ENCODE measurements around the gene BFSP1.

BFSP1 gene

GRCh38 chr20:17557675-17558006, 26.5 kb upstream of the BFSP1 start:
- no peak for DNase-seq (ENCODE audit: low read depth)

GRCh38 chr20:17556837-17557674, 25.9 kb upstream of the BFSP1 start:
- DNase-seq (ENCODE audit: low read depth) = no peak

DNA sequence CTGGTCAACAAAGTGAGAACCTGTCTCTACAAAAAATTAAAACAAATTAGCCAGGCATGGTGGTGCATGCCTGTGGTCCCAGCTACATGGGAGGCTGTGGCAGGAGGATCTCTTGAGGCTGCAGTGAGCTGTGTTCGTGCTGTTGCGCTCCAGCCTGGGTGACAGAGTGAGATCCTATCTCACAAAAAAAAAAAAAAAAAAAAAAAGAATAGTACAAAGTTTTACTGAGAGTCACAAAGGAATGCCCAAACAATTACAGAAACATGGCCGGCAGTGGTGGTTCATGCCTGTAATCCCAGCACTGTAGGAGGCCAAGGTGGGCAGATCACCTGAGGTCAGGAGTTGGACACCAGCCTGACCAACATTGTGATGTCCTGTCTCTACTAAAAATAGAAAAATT, 23.9 kb upstream of the BFSP1 start:
- no peak for DNase-seq (ENCODE audit: low read depth)

GRCh38 chr20:17549131-17549530, 18.0 kb upstream of the BFSP1 start:
- no peak for DNase-seq (ENCODE audit: low read depth)

GRCh38 chr20:17545127-17545526, 13.9 kb upstream of the BFSP1 start:
- DNase-seq (ENCODE audit: low read depth) = no peak

DNA sequence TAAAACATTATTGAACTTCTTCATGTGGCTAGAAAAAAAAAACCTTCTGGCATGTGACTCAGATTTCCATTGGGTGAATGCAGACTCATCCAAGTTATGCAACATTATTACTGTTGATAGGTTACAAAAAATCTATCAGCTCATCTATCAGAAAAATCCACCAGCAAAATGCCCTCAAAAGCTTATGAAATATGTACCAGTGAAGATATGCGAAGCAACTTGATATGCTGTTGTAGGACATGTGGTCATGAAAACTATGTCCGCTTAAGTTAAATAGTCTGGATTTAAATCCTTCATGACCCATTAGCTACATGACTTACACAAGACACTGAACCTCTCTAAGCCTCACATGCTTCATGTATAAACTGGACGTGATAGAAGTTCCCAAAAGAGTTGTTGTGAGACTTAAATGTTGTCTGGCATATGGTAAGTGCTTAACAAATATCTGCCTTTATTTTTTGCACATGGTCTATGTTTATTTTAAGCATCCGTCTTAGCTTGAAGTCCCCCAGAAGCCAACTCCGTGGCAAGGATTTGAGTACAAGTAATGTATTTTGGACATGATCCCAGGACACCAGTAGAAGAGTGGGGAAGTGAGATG, 12.5 kb upstream of the BFSP1 start:
- DNase-seq (ENCODE audit: low read depth) = no peak

DNA sequence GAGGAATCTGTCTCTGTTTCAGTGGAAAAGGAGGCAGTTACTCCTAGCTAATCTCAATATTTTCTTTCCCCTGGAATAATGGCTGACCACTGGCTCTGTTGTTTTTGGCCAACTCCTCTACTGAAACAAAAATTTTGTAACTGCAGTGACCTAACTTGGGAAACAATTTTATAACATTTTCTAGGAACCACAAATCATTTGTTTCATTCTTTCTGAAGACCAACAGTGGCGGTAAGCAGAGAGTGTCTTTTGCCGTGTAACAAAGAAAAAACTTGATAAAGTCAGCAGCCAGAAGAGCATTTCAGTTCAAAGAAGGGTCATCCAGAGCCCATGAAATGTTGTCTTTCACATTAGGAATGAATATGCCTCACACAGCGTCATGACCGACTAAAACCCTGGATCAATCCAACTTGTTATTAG, 11.8 kb upstream of the BFSP1 start:
- no peak for DNase-seq (ENCODE audit: low read depth)

DNA sequence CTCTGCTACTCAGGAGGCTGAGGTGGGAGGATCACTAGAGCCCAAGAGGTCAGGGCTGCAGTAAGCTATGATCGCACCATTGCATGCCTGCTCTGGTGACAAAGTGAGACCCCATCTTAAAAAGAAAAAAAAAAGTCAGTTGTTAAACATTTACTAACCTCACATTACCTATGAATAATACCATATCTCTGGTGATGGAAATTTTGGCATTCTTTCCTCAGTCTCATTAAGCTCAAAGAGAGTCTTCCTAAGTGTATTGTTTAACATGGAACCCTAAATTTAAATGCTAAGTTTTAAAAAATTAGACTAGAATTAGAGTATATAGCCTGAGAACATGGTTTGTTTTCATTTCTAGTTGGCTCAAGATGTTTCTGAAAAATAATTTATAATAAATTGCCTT, 11.3 kb upstream of the BFSP1 start:
- no peak for DNase-seq (ENCODE audit: low read depth)

- DNase-seq (ENCODE audit: low read depth) = no peak
Measured at GRCh38 chr20:17541996-17542395, 10.8 kb upstream of the BFSP1 start.

DNA sequence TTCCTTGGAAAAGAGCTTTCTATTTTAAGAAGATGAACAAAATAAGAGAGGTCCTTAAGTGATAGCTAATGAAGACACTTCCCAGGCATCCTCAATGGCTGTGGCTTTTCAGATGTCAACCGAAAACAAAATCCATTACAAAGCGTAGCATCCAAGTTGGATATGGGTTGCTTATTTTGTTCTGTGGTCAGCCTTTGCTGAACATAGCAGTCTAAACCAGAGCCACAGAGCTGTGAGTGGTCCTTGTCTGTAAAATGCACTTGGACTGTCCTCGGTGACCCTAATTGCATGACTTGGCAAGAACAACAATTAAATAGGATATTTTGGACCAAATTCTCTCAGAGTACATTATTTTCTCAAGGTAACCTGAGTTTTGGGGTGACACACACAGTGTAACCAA, 10.4 kb upstream of the BFSP1 start:
- no peak for DNase-seq (ENCODE audit: low read depth)

GRCh38 chr20:17538517-17539170, 7.5 kb upstream of the BFSP1 start:
- no peak for DNase-seq (ENCODE audit: low read depth)

- DNase-seq (ENCODE audit: low read depth) = no peak
Measured at GRCh38 chr20:17537959-17538358, 6.8 kb upstream of the BFSP1 start.

GRCh38 chr20:17536944-17537444, 5.8 kb upstream of the BFSP1 start:
- peak; percentile 59 for DNase-seq (ENCODE audit: low read depth)

DNA sequence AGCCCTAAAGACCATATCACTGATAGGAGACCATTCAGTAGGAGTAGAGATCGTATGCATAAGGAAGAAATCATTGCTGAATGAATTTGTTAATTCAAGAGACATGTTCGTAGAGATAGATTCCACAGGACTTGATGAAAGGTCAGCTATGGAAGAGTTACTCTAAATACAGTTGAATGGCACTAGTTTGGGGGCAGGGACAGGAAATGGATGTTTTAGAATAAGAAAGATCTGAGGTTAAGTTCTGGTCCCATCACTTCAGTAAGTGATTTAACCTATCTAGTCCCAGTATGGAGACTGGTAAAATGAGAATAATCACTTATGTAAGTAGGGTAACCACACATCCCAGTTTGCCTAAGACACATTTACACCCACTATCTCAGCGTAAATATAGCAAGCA, 2.9 kb upstream of the BFSP1 start:
- DNase-seq (ENCODE audit: low read depth) = no peak

GRCh38 chr20:17533396-17533795, 2.2 kb upstream of the BFSP1 start:
- no peak for DNase-seq (ENCODE audit: low read depth)

GRCh38 chr20:17531665-17532025, 466 bp upstream of the BFSP1 start:
- DNase-seq (ENCODE audit: low read depth) = no peak

- DNase-seq (ENCODE audit: low read depth) = no peak
Measured at GRCh38 chr20:17530153-17530552, 1.0 kb downstream of the BFSP1 start.

- no peak for DNase-seq (ENCODE audit: low read depth)
Measured at GRCh38 chr20:17529586-17529985, 1.6 kb downstream of the BFSP1 start.

- no peak for DNase-seq (ENCODE audit: low read depth)
Measured at GRCh38 chr20:17525650-17526049, 5.5 kb downstream of the BFSP1 start.

GRCh38 chr20:17525132-17525531, 6.0 kb downstream of the BFSP1 start:
- no peak for DNase-seq (ENCODE audit: low read depth)

GRCh38 chr20:17524560-17524959, 6.6 kb downstream of the BFSP1 start:
- no peak for DNase-seq (ENCODE audit: low read depth)

- DNase-seq (ENCODE audit: low read depth) = no peak
Measured at GRCh38 chr20:17523326-17523725, 7.9 kb downstream of the BFSP1 start.

DNA sequence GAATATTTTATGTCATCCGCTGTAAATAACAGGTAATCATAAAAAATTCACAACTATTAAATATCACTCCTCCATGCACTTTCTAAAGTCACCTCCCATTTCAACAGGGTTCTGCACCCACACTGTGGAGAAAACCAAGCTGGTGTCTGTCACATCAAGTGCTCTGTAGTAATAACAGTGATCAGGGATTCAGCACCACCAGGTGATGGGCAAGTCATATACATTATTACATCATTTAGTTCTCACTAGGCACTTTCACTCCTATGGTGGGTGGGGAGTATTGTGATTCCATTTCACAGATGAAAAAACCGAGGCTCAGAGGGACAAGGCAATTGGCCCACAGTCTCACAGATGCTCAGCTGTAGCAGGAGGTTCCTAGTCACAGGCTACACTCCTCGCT, 8.7 kb downstream of the BFSP1 start:
- DNase-seq (ENCODE audit: low read depth) = no peak
